HG03571 (cell line): Measurements from ENCODE around the gene DNAH1.
"Not testable (repeated sequence)": the region's sequence is repeated elsewhere in the genome, so short reads cannot be mapped to it uniquely, and the experiment has no call there.

Source experiments
- ATAC-seq: cut with Tn5 transposase; IDR thresholded peaks from one replicate; pipeline ENCODE4 v1.9.1; 2021; ENCODE audit not compliant: unreplicated experiment

The DNAH1 gene

GRCh38 chr3:52331091-52331490, 15.0 kb downstream of the DNAH1 start:
- ATAC-seq = no peak

DNA sequence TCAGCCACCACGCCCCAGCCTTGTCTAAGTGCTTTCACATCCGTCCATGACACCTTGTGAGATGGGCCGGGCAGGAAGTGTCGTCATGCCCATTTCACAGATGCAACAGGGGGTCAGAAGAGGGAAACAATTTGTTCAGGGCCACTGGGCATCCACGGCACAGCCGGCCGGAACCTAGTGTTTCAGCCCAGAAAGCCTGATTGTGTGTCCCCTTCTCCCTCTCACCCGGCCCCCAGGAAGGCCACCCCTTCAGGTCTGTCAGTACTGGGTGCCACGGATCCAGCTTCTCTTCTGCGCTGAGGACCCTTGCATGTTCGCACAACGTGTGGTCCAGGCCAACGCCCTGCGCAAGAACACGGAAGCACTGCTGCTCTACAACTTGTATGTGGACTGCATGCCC, 15.8 kb downstream of the DNAH1 start:
- ATAC-seq = no peak

DNA sequence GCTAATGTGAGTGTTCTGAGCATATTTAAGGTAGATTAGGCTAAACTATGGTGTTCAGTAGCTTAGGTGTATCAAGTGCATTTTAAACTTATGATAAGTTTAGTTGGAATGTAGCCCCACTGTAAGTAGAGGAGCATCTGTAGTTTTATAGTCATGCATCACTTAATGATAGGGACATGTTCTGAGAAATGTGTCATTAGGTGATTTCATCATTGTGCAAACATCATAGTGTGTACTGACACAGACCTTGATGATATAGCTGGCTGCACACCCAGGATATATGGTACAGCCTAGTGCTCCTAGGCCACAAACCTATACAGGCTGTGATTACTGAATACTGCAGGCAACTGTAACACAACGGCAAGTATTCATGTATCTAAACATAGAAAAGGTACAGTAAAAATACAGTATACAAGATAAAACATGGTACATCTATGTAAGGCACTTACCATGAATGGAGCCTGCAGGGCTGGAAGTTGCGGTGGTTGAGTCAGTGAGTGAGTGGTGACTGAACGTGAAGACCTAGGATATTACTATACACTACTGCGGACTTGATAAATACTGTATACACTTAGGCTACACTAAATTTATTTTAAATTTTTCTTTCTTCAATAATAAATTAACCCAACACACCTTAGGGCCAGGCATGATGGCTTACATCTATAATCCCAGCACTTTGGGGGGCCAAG, 17.9 kb downstream of the DNAH1 start:
- no peak for ATAC-seq

DNA sequence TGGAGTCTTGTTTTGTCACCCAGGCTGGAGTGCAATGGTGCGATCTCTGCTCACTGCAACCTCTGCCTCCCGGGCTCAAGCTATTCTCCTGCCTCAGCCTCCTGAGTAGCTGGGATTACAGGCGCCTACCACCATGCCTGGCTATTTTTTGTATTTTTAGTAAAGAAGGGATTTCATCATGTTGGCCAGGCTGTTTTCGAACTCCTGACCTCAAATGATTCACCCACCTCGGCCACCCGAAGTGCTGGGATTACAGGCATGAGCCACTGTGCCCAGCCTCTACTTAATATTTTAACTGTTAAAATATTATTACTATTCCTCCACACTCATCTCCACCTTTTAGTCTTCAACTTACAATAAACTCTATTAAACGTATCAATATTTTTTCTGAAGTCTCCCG, 22.0 kb downstream of the DNAH1 start:
- ATAC-seq = not testable (repeated sequence)

DNA sequence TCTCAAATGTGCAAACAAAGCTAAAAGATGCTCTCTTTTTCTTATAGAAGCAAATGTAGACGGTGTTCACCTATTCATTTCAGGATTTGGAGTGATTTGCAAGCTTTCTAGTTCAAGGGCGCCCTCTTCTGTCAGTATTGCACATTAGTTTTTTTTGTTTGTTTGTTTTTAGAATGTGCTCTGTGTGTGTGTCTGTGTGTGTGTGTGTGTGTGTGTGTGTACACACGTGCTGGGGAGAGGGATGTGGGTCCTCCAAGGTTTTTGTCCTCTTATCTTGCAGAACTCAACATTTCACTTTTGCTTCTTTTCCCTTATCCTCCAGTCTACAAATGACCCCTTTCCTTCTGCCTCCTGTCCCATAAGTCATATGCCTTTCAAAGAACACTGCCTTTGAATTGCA, 23.5 kb downstream of the DNAH1 start:
- no peak for ATAC-seq

GRCh38 chr3:52341123-52341522, 25.0 kb downstream of the DNAH1 start:
- ATAC-seq = no peak

- no peak for ATAC-seq
Observed at GRCh38 chr3:52343946-52344600, 28.0 kb downstream of the DNAH1 start.

- ATAC-seq = no peak
Observed at GRCh38 chr3:52345521-52346109, 29.5 kb downstream of the DNAH1 start.

DNA sequence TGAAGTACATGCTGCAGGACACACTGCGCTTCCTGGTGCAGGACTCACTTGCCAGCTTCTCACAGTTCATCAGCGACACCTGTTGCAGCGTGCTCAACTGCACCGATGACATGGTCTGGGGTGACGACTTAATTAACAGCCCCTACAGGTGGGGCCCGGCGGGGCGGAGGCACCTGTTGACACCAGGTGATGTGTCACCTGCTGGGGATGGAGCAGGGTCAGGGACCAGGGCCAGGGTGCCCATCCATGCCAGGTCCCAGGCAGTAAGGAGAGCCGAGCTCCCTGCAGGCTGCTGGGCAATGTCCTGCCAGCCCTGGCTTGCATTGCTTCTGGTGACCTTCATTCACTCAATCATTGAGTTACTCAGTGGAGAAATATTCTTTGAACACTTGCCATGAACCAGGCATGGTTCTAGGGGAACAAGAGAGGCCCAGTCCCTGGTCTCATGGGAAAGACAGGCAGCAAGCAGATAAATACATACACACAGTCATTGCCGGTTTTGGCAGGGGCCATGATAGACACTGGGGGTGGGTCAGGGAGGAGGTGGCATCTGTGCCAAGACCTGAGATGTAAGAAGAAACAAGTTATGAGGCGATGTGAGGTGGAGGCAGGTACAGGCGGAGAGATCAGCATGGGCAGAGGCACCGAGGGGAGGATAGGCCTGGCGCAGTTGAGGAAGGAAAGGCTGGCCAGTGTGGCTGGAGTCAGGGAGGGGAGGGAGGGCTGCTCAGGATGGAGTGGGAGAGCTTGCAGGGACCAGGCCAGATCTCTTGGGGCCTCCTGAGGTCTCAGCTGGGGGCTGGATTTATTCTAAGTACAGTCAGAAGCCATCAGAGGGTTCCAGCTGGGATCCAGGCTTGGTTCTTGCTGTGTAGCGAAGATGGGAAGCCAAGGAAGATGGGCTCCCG, 30.8 kb downstream of the DNAH1 start:
- ATAC-seq = no peak

- ATAC-seq = no peak
Observed at GRCh38 chr3:52347716-52348635, 31.9 kb downstream of the DNAH1 start.

DNA sequence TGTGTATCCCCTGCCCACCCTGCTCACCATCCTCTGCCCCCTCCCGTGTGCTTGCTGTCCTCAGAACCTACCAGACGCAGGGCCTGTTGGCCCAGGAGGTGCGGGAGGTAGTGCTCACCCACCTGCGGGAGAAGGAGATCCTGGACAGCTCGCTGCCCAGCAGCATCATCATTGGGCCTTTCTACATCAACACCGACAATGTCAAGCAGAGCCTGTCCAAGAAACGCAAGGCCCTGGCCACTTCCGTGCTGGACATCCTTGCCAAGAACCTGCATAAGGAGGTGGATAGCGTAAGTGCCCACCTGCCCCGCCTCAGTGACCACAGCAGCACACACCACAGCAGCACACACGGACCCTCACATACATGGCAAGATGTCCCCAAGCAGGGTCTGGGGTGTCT, 33.0 kb downstream of the DNAH1 start:
- no peak for ATAC-seq

DNA sequence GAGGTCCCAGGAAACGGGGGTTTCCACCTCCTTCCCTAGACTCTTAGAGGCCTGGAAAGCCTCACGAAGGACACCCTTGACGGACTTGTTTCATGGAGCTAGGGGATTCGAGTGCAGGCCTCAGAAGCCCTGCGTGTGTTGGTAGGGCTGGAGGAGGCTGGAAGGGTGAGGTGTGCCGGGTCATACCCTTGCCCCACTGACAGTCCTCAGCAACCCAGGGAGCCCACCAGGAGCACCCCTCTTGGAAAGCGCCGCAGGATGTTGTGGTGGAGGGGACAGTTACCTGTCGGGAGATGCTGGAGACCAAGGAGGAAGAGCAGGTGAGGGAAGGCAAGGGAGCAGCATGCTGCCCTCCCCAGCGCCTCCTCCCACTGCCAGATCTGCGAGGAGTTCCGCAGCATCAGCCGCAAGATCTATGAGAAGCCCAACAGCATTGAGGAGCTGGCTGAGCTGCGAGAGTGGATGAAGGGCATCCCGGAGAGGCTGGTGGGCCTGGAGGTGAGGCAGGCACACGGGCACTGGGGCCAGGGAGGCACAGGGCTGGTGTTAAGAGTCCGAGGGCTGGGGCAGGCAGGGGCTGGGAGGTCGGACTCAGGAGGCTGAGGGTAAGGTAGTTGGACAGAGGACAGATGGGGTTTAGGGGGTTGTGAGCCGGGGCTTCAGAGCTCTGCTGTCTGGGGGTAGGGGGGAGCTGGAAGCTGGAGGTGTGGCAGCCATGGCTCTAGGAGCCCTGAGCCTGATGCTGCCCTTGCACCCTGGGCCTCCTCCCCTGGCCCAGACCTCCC, 33.7 kb downstream of the DNAH1 start:
- no peak for ATAC-seq

GRCh38 chr3:52350416-52350815, 34.3 kb downstream of the DNAH1 start:
- ATAC-seq = no peak

DNA sequence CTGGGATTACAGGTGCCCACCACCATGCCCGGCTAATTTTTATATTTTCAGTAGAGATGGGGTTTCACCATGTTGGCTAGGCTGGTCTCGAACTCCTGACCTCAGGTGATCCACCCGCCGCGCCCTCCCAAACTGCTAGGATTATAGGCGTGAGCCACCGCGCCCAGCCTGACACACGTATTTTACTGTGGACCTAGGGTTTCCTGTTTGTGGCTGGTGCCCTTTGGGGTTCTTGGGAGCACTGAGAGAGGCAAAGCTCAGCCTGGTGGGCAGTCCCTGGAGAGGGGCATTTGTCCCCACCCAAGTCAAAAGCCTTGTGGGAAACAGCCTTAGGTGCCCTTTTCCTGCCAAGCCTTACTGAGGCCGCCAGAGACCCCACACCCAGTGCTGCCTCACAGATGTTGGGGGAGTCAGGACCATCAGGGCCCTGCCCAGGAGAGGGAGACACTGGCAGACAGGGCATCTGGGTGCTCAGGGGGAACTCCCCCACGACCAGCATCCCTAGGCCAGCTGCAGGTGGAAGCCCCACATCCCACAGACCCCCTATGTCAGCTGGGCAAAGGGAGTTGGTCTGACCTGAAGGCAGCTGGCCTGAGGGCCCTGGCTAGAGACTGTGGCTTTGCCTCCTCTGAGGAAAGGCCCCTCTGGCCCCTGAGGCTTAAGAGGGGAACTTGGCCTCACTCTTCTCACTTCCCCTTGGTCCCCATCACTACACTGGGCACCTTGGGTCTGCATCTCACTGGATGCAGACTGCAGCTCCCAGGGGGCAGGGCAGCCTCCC, 35.1 kb downstream of the DNAH1 start:
- ATAC-seq = no peak

GRCh38 chr3:52351762-52352368, 35.7 kb downstream of the DNAH1 start:
- no peak for ATAC-seq

- no peak for ATAC-seq
Observed at GRCh38 chr3:52352566-52352965, 36.4 kb downstream of the DNAH1 start.

DNA sequence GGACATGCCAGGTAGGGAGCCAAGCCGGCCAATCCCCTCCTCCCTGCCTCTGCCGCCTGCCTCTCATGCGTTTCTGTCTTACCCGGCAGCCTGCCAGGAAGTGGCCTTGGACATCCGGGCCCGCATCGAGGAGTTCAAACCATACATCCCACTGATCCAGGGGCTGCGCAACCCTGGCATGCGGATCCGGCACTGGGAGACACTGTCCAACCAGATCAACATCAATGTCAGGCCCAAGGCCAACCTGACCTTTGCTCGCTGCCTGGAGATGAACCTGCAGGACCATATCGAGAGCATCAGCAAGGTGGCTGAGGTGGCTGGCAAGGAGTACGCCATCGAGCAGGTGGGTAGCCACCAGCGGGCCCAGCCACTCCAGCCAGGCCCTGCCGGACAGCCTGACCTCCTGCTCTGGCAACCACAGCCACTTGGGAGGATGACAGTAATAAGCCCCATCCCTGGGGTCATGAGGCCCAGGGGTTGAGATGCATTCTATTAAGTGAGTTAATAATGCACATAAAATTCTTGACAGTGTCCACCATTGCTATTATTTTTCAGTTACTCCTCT, 37.3 kb downstream of the DNAH1 start:
- no peak for ATAC-seq

DNA sequence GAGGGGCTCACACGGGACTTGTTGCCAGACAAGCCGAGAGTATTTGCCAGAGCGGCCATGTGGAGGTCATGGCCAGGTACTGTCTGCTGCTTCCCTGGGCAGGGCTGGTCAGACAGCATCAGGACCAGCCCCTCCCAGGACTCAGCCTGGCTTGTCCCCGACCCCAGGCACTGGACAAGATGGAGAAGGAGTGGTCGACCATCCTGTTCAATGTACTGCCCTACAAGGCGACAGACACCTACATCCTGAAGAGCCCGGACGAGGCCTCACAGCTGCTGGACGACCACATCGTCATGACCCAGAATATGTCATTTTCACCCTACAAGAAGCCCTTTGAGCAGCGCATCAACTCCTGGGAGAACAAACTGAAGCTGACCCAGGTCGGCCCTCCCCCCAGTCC, 38.6 kb downstream of the DNAH1 start:
- ATAC-seq = no peak
